Measurements from ENCODE around the gene PKLR.
"Not testable (repeated sequence)": the region's sequence is repeated elsewhere in the genome, so short reads cannot be mapped to it uniquely, and the experiment has no call there.

GRCh38 chr1:155291006-155291405, 10.2 kb downstream of the PKLR start:
- not testable (repeated sequence) for TF ChIP-seq GABPA (IDR thresholded peaks at IDR 0.05 in 1 of 2, conservative IDR thresholded peaks at IDR 0.05 in 1 of 2); TAF1 (conservative IDR thresholded peaks at IDR 0.05); RAD21 (IDR thresholded peaks at IDR 0.05); EGR1 (IDR thresholded peaks at IDR 0.05; ENCODE audit: low read depth in 2 of 2); YY1 (IDR thresholded peaks at IDR 0.05)
- TF ChIP-seq, protein P1, sequence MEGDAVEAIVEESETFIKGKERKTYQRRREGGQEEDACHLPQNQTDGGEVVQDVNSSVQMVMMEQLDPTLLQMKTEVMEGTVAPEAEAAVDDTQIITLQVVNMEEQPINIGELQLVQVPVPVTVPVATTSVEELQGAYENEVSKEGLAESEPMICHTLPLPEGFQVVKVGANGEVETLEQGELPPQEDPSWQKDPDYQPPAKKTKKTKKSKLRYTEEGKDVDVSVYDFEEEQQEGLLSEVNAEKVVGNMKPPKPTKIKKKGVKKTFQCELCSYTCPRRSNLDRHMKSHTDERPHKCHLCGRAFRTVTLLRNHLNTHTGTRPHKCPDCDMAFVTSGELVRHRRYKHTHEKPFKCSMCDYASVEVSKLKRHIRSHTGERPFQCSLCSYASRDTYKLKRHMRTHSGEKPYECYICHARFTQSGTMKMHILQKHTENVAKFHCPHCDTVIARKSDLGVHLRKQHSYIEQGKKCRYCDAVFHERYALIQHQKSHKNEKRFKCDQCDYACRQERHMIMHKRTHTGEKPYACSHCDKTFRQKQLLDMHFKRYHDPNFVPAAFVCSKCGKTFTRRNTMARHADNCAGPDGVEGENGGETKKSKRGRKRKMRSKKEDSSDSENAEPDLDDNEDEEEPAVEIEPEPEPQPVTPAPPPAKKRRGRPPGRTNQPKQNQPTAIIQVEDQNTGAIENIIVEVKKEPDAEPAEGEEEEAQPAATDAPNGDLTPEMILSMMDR (IDR thresholded peaks at IDR 0.05; ENCODE audit: low read depth, low read length, missing input control) = not testable (repeated sequence)
- TF ChIP-seq, protein P2, sequence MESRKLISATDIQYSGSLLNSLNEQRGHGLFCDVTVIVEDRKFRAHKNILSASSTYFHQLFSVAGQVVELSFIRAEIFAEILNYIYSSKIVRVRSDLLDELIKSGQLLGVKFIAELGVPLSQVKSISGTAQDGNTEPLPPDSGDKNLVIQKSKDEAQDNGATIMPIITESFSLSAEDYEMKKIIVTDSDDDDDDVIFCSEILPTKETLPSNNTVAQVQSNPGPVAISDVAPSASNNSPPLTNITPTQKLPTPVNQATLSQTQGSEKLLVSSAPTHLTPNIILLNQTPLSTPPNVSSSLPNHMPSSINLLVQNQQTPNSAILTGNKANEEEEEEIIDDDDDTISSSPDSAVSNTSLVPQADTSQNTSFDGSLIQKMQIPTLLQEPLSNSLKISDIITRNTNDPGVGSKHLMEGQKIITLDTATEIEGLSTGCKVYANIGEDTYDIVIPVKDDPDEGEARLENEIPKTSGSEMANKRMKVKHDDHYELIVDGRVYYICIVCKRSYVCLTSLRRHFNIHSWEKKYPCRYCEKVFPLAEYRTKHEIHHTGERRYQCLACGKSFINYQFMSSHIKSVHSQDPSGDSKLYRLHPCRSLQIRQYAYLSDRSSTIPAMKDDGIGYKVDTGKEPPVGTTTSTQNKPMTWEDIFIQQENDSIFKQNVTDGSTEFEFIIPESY (IDR thresholded peaks at IDR 0.05) = not testable (repeated sequence)
